ENCODE measurements around the gene ZC3H12C. TPM values are rescaled to one million over a fixed set of nuclear protein-coding genes. Genes with fewer than 3 reads are reported as not detected.

ZC3H12C gene
- total RNA-seq, 1 donor from 2014 or later, result 10.2 TPM

DNA sequence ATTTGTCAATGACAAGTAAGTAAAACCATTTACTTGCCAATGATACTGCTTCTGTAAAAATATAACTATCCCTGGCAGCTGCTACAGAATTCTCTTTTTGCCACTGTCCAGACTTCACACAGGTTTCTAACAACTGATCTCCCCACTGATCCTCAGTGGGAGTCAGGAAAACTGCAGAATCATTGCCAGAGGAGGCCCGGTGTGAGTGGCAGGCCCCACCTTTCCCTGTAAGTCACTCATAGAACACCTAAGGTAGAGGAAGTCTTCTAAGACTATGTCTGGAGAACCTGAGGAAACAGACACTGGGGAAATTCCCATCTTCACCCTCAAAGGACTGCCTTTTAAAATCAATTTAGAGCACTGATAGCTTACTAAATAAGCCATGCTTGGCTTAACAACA lies 66.3 kb downstream of the ZC3H12C start:
- H3K27me3 ChIP-seq (ENCODE audit: control insufficient read depth, insufficient read depth, low read length), result no peaks in the 10 kb centered on the region
- no peak overlapping the region for H3K4me3 ChIP-seq (ENCODE audit: low read depth, low read length)
- DNase-seq (ENCODE audit: low read depth), result no peak
- TF ChIP-seq, protein P1, sequence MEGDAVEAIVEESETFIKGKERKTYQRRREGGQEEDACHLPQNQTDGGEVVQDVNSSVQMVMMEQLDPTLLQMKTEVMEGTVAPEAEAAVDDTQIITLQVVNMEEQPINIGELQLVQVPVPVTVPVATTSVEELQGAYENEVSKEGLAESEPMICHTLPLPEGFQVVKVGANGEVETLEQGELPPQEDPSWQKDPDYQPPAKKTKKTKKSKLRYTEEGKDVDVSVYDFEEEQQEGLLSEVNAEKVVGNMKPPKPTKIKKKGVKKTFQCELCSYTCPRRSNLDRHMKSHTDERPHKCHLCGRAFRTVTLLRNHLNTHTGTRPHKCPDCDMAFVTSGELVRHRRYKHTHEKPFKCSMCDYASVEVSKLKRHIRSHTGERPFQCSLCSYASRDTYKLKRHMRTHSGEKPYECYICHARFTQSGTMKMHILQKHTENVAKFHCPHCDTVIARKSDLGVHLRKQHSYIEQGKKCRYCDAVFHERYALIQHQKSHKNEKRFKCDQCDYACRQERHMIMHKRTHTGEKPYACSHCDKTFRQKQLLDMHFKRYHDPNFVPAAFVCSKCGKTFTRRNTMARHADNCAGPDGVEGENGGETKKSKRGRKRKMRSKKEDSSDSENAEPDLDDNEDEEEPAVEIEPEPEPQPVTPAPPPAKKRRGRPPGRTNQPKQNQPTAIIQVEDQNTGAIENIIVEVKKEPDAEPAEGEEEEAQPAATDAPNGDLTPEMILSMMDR (IDR thresholded peaks at IDR 0.05; ENCODE audit: insufficient read depth, low read length, poor library complexity, severe bottlenecking), result no peak
- no peaks in the 10 kb centered on the region for H3K36me3 ChIP-seq (ENCODE audit: control insufficient read depth, insufficient read depth, low read length)

DNA sequence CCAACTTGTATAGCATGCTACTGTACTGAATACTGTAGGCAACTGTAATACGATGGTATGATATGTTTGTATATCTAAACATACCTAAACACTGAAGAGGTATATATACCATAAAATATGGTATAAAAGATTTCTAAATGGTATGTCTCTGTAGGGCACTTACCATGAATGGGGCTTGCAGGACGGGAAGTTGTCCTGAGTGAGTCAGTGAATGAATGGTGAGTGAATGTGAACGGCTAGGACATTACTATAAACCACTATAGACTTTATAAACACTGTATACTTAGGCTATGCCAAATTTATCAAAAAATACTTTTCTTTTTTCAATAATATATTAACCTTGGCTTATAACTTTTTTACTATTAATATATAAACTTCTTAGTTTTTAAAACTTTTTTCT lies 66.8 kb downstream of the ZC3H12C start:
- TF ChIP-seq, protein P1 (IDR thresholded peaks at IDR 0.05; ENCODE audit: insufficient read depth, low read length, poor library complexity, severe bottlenecking), result no peak
- Histone ChIP-seq H3K27me3 (ENCODE audit: control insufficient read depth, insufficient read depth, low read length) (no peaks in the 10 kb centered on the region), H3K36me3 (ENCODE audit: control insufficient read depth, insufficient read depth, low read length) (no peaks in the 10 kb centered on the region), H3K4me3 (ENCODE audit: low read depth, low read length) (no peak overlapping the region)
- DNase-seq (ENCODE audit: low read depth), result no peak

DNA sequence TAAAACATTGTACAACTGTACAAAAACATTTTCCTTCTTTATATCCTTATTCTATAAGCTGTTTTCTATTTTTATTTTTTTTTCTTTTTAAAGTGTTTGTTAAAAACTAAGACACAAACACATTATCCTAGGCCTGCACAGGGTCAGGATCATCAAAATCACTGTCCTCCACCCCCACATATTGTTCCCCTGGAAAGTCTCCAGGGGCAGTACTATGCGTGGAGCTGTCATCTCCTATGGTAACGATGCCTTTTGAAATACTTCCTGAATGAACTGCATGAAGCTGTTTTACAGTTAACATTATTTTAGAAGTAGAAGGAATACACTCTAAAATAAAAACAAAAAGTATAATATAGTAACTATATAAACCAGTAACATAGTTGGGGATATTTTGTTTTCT lies 67.2 kb downstream of the ZC3H12C start:
- Histone ChIP-seq H3K36me3 (ENCODE audit: control insufficient read depth, insufficient read depth, low read length) (no peaks in the 10 kb centered on the region), H3K4me3 (ENCODE audit: low read depth, low read length) (no peak overlapping the region), H3K27me3 (ENCODE audit: control insufficient read depth, insufficient read depth, low read length) (no peaks in the 10 kb centered on the region)
- DNase-seq (ENCODE audit: low read depth), result no peak
- TF ChIP-seq, protein P1 (IDR thresholded peaks at IDR 0.05; ENCODE audit: insufficient read depth, low read length, poor library complexity, severe bottlenecking), result no peak

DNA sequence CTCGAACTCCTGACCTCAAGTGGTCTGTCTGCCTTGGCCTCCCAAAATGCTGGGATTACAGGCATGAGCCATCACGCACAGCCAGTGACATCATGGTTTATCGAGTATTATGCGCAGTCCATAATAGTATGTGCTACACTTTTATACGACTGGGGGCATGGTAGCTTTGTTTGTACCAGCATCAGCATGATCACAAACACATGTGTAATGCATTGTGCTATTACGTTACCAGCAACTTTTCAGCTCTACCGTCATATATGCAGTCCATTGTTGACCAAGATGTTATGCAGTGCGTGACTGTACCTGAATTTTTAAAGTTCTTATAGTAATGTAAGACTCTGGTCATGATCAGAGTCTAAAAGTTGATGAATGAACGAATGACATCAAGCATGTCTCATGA lies 67.9 kb downstream of the ZC3H12C start:
- H3K36me3 ChIP-seq (ENCODE audit: control insufficient read depth, insufficient read depth, low read length), result no peaks in the 10 kb centered on the region
- DNase-seq (ENCODE audit: low read depth), result no peak
- H3K4me3 ChIP-seq (ENCODE audit: low read depth, low read length), result no peak overlapping the region
- H3K27me3 ChIP-seq (ENCODE audit: control insufficient read depth, insufficient read depth, low read length), result no peaks in the 10 kb centered on the region
- TF ChIP-seq, protein P1 (IDR thresholded peaks at IDR 0.05; ENCODE audit: insufficient read depth, low read length, poor library complexity, severe bottlenecking), result no peak

DNA sequence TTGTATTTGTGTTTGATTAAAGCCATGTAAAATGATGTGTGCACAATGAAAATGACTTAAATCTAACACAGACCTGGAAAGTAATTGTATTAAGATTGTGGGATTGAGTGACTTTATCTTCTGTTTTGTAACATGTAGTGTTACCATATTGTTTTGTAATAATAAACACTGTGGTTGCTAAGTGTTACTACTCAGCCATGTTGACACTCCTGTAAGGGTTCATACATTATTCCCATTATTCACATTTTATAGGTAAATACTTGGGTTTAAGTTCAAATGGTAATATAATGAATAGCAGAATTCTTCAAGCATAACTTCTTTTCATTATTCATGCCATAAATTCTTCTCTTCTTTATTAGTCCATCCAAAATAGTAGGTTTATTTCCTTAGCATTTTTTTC lies 69.0 kb downstream of the ZC3H12C start:
- DNase-seq (ENCODE audit: low read depth), result no peak
- TF ChIP-seq, protein P1 (IDR thresholded peaks at IDR 0.05; ENCODE audit: insufficient read depth, low read length, poor library complexity, severe bottlenecking), result no peak

More for the DNA sequence above, 69.0 kb downstream of the ZC3H12C start:
- Histone ChIP-seq H3K4me3 (ENCODE audit: low read depth, low read length) (no peak overlapping the region), H3K36me3 (ENCODE audit: control insufficient read depth, insufficient read depth, low read length) (no peaks in the 10 kb centered on the region), H3K27me3 (ENCODE audit: control insufficient read depth, insufficient read depth, low read length) (no peaks in the 10 kb centered on the region)

Measured in kidney epithelial cell (primary cell).